Testis (tissue), 3 donors: ENCODE measurements around the gene GOLGA7B. TPM values are rescaled to one million over a fixed set of nuclear protein-coding genes. Genes with fewer than 3 reads are reported as not detected.

Experiments used
- DNase-seq: peaks from one replicate; pipeline ENCODE4 v3.0.0-alpha.2; 2019
- H3K27ac ChIP-seq, 2 donors: fragments of 200-600 bp; sonication (generic); one replicate each; pipeline ENCODE4 v1.5.1; 2019
- H3K27me3 ChIP-seq: fragments of 200-600 bp; sonication (generic); one replicate; pipeline ENCODE4 v1.5.1; 2019
- H3K36me3 ChIP-seq: fragments of 200-600 bp; sonication (generic); one replicate; pipeline ENCODE4 v1.5.1; 2017; ENCODE audit warnings: low read depth; ENCODE audit errors: missing control alignments
- H3K4me1 ChIP-seq: fragments of 200-600 bp; sonication (generic); one replicate; pipeline ENCODE4 v1.5.1; 2019
- H3K4me3 ChIP-seq, 2 donors: fragments of 200-600 bp; sonication (generic); one replicate each; pipeline ENCODE4 v1.5.1; 2017 to 2019
- H3K9me3 ChIP-seq: fragments of 200-600 bp; sonication (generic); one replicate; pipeline ENCODE4 v1.5.1; 2017
- CTCF ChIP-seq, 3 experiments: fragments of 450-650 bp in 2 of 3; fragments of 200-600 bp in 1 of 3; sonication (generic) in 1 of 3; IDR thresholded peaks; one replicate each; pipeline ENCODE4 v1.5.1; 2016 to 2019; ENCODE audit warnings: antibody characterized with exemption in 3 of 3, mild to moderate bottlenecking in 2 of 3, moderate library complexity in 1 of 3
- POLR2A ChIP-seq: fragments of 450-650 bp; IDR thresholded peaks from one replicate; pipeline ENCODE4 v1.6.1; 2017; ENCODE audit warnings: antibody characterized with exemption, mild to moderate bottlenecking, moderate library complexity
- WGBS, 2 donors: methylation state at CpG; one replicate each; pipeline ENCODE4 v1.1.5; 2018; 5-methylcytosine and 5-hydroxymethylcytosine counted together
- intact Hi-C: fragments of 100-400 bp; cut with DNase I; formaldehyde crosslinking; loops from one replicate; pipeline ENCODE4 v1.15.1; 2023; ENCODE audit warnings: low total_unique reads
- polyA plus RNA-seq: library from polyadenylated mRNA; stranded (reverse); fragments of 350-450 nt; fragmentation: Illumina TruSeq; extraction: RNeasy Lipid Tissue Mini Kit (QIAGEN cat#74804); gene quantifications from one replicate; pipeline ENCODE4 v1.2.3, GENCODE V29; 2014; ENCODE audit warnings: low read depth, low replicate concordance; ENCODE audit not compliant: insufficient read depth
- total RNA-seq, 2 donors: library from RNA; depleted of rRNA; stranded (reverse); fragments of >200 nt; gene quantifications; one replicate each; pipeline ENCODE4 v1.2.3, GENCODE V29; 2016

The GOLGA7B gene
- total and polyA plus RNA-seq, 3 donors from 2014 or later, result 1.1 to 1.3 (median 1.1) TPM

DNA sequence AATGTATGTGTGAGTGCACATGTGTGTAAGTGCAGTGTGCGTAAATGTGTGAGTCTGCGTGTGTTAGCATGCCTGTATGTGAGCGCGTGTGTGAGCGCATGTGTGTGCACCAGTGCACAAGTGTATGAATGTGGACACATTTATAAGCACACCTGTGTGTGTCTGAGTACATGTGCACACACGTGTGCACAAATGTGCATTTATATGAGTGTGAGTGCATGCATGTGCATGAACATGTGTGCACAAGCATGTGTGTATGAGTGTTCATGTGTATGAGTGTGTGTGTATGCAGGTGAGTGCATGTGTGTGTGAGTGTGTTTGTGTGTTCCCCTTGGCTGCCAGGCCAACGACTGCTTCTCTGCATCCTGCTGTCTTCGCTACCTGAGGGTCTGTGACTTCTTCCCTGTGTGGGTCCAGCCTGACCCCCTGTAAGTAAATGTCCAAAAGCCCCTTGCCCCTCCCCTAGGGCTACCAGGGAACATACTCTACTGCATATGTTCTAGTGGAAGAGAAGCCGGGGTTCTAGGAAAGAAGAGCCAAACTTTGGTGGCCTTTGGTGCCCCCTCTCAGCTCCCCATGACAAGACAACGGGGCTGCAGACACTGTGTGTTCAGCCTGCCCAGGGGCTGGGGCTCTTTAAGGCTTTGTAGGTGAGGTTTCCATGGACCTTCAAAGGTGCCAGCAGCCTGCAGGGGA lies 17.0 kb downstream of the GOLGA7B start:
- Histone ChIP-seq H3K9me3 (no peaks in the 10 kb centered on the region), H3K36me3 (no peaks in the 10 kb centered on the region), H3K4me1 (peaks cover 5% of the 10 kb centered on the region), H3K27me3 (no peaks in the 10 kb centered on the region), H3K4me3 (no peak overlapping the region), H3K27ac (no peak overlapping the region)
- no peak for TF ChIP-seq CTCF (IDR thresholded peaks at IDR 0.05)
- TF ChIP-seq POLR2A, result no peak
- 90 to 91% methylated on average over 10 of the region's 10 CpGs for WGBS, 2 donors
- intact Hi-C loops, result no loop called here
- no peak for DNase-seq

DNA sequence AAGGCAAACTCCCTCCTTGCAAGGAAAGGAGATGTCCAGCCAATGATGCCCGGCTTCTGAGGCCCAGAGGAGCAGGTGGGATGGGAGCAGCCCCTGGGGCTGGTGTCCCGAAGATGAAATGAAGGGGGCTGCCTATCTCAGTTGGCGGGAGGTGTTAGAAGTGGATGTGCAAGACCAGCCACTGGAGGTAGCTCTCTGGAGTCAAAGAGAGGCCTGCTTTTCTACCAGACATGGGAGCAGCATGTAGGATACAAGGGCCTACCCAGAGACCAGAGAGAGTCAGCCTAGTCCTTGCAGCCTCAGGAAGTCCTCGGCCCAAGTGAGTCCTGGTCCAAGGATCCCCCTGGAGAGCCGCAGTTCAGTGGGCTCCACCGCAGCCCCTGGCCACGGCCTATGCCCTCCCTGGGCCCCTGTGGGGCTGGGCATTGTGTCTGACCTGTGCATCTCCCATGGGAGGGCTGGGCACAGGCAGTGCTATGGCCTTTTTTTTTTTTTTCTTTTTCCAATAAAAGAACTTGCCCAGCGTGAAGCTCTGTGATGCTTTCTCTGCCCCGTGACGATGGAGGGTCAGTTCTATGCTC lies 17.7 kb downstream of the GOLGA7B start:
- no peak for DNase-seq
- no peaks in the 10 kb centered on the region for H3K36me3 ChIP-seq
- no peak overlapping the region for H3K4me3 ChIP-seq
- intact Hi-C loops, result no loop called here
- no peak overlapping the region for H3K27ac ChIP-seq
- H3K4me1 ChIP-seq, result peaks cover 5% of the 10 kb centered on the region
- 92 to 98% methylated on average over 10 of the region's 10 CpGs for WGBS, 2 donors
- H3K9me3 ChIP-seq, result no peaks in the 10 kb centered on the region
- H3K27me3 ChIP-seq, result no peaks in the 10 kb centered on the region
- TF ChIP-seq CTCF (IDR thresholded peaks at IDR 0.05) (no peak), POLR2A (no peak)

DNA sequence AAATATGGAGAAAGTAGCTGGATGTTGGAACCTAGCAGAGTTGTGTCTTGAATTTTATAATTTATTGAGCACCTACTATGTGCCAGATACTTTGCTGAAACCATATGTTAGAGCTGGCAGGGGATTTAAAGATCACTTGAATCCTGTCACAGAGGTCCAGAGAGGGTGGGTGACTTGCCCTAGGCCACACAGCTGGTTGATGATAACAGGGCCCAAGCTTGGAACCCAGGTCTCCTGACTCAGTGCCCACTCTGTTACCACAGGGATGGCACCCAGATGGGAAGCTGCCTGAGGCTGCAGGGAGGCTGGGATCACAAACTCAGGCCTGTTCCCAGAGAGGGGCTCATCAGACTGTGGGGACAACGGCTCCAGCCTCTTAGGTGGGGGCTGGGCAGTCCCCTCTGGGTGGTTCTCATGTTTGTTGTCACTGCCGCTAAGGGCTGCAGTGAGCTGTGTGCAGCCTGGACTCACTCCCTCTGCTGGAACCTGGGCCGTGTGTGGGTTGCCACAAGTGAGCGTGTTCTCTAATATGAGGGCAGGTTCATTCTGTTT lies 18.6 kb downstream of the GOLGA7B start:
- intact Hi-C loops, result no loop called here
- no peaks in the 10 kb centered on the region for H3K27me3 ChIP-seq

GRCh38 chr10:97869091-97870042 lies 19.7 kb downstream of the GOLGA7B start:
- H3K36me3 ChIP-seq, result no peaks in the 10 kb centered on the region
- WGBS, 2 donors, result 27 to 39% methylated on average over 5 to 12 of the region's 19 CpGs
- intact Hi-C loops, result no loop called here
- DNase-seq, result peak; percentile 91
- no peak overlapping the region for H3K27ac ChIP-seq
- H3K27me3 ChIP-seq, result no peaks in the 10 kb centered on the region
- TF ChIP-seq CTCF (IDR thresholded peaks at IDR 0.05), result peak; percentile 65 to 85 (median 75)
- no peak for TF ChIP-seq POLR2A
- H3K4me3 ChIP-seq, result no peak overlapping the region
- H3K4me1 ChIP-seq, result peaks cover 5% of the 10 kb centered on the region
- H3K9me3 ChIP-seq, result no peaks in the 10 kb centered on the region

More for the DNA sequence above, 18.6 kb downstream of the GOLGA7B start:
- H3K4me1 ChIP-seq, result peaks cover 5% of the 10 kb centered on the region
- WGBS, 2 donors, result 83 to 100% methylated on average over 1 to 4 of the region's 4 CpGs
- DNase-seq, result no peak
- H3K36me3 ChIP-seq, result no peaks in the 10 kb centered on the region
- no peak overlapping the region for H3K4me3 ChIP-seq
- no peaks in the 10 kb centered on the region for H3K9me3 ChIP-seq
- H3K27ac ChIP-seq, result no peak overlapping the region
- TF ChIP-seq POLR2A (no peak), CTCF (IDR thresholded peaks at IDR 0.05) (no peak)
